Fibroblast of the aortic adventitia (primary cell): ENCODE data around the gene OR6J1. TPM values are rescaled to one million over a fixed set of nuclear protein-coding genes. Genes with fewer than 3 reads are reported as not detected.
"Not testable (repeated sequence)": the region's sequence is repeated elsewhere in the genome, so short reads cannot be mapped to it uniquely, and the experiment has no call there.

Source experiments
- DNase-seq: peaks from one replicate; pipeline ENCODE4 v3.0.0-alpha.2; 2010; ENCODE audit warnings: low read depth
- H3K4me3 ChIP-seq: 2 replicates; pipeline ENCODE4 v1.5.1; 2011; ENCODE audit warnings: low read depth, mild to moderate bottlenecking, control low read depth, low read length, moderate library complexity
- CTCF ChIP-seq: IDR thresholded peaks from 2 replicates; pipeline ENCODE4 v1.5.1; 2011; ENCODE audit warnings: mild to moderate bottlenecking, low read length, control low read depth, inconsistent platforms; ENCODE audit not compliant: insufficient read depth
- total RNA-seq: library from RNA; depleted of rRNA; stranded (reverse); fragments of >200 nt; gene quantifications from 2 replicates; pipeline ENCODE4 v1.2.3, GENCODE V29; 2012; ENCODE audit warnings: low replicate concordance

OR6J1 gene
- total RNA-seq, 1 donor = not detected

GRCh38 chr14:22650960-22651521 lies 6.9 kb upstream of the OR6J1 start:
- peak; percentile 37 for DNase-seq
- no peak for TF ChIP-seq CTCF
- no peak overlapping the region for H3K4me3 ChIP-seq

DNA sequence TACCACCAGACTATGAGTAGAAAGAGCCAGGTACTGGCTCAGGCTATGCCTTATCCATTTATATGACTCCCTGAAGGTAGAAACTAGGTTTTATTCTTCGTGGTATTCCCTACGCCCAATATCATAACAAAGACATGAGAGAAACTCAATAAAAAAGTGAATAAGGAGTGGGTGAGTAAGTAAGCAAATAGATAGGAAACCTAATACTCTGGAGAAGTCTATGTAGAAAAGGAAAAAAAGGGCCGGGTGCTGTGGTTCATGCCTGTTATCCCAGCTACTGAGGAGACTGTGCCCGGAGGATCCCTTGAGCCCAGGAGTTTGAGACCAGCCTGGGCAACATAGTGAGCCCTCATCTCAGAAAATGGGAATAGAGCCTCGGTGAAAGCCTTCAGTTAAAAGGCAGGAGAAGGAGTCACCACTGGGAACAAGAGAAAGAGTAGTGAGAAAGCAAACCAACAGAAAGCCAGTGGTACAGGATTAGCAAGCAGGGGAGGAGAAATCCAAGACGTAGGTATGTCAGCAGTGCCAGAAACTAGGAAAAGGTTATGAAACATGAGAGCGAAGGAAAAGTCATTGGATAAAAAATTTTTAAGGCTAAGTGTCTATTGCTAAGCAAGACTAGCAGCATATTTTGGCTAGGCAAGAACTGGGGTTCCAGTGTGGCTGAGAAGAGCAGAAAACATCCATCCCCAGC lies 6.0 kb upstream of the OR6J1 start:
- no peak overlapping the region for H3K4me3 ChIP-seq
- no peak for DNase-seq
- no peak for TF ChIP-seq CTCF

- peak; percentile 86 for DNase-seq
- H3K4me3 ChIP-seq = no peak overlapping the region
- no peak for TF ChIP-seq CTCF
Measured at GRCh38 chr14:22648506-22648905, 4.4 kb upstream of the OR6J1 start.

DNA sequence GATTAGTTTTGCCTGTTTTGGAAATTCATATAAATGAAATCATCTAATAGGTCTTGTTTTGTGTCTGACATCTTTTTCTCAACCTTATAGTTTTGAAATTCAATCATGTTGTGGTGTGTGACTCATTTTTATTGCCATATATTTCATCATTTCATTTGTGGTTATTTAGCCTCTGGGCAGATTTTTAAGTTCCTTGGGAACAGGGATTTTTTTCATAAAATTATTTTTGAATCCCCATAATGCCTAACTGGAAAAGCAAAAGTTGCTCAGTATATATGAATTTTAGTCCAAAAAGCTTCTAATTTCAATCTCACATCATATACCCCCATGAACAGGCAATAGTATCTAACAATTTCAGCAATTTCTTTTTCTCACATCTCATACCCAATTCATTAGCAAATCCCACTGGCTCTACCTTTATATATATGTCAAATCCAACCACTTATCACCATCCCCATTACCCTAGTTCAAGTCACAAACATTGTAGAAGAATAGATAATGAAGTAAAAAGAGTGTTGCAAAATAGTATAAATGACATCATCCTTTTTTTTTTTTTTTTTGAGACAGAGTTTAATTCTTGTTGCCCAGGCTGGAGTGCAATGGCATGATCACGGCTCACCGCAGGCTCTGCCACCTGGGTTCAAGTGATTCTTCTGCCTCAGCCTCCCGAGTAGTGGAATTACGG lies 2.6 kb upstream of the OR6J1 start:
- DNase-seq = peak; percentile 92
- TF ChIP-seq CTCF = no peak
- no peak overlapping the region for H3K4me3 ChIP-seq

- H3K4me3 ChIP-seq = no peak overlapping the region
- no peak for TF ChIP-seq CTCF
- DNase-seq = no peak
Measured at GRCh38 chr14:22641846-22642245, 2.3 kb downstream of the OR6J1 start.

DNA sequence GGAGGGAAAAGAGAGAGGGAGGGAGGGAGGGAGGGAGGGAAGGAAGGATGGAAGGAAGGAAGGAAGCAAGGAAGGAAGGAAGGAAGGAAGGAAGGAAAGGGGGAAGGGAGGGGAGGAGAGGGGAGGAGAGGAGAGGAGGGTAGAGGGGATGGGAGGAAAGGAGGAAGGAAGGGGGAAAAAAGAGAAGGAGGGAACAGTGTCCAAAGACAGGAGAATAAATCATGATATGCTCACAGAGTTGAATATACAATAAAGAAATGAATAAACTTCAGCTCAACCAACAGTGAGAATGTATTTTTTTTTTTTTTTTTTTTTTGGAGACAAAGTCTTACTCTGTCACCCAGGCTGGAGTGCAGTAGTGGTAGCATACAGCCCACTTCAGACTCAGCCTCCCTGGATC lies 4.0 kb downstream of the OR6J1 start:
- no peak for DNase-seq
- TF ChIP-seq CTCF = no peak
- no peak overlapping the region for H3K4me3 ChIP-seq

- not testable (repeated sequence) for H3K4me3 ChIP-seq, DNase-seq
Measured at GRCh38 chr14:22635980-22636379, 8.2 kb downstream of the OR6J1 start.
